Measurements from ENCODE around the gene CD58. TPM values are rescaled to one million over a fixed set of nuclear protein-coding genes. Genes with fewer than 3 reads are reported as not detected.
A peak's percentile ranks its signal among the peaks of the same experiment; 100 is the strongest.

Gene CD58
- total and polyA plus RNA-seq, 3 experiments from 2014 or later: 29.9 to 49.1 (median 30.7) TPM

DNA sequence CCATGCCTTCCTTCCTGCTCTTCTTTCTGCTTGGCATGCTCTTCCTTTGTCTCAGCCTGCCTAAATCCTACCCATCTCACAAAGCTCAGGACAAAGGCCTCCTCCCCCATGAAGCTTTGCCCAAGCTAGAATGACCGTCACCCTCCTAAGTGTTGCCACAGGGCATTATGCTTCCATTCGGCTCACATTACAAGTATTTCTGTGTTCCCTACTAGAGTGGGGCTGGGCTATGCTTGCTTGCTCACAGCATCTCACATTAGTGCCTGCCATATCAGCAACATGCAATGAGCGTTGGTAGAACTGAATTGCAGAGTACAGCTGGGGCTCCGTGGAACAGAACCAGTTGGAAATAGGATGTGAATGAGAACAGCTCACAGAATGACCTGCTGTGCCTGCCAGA lies 82.8 kb downstream of the CD58 start:
- DNase-seq: no peak
- no peaks in the 10 kb centered on the region for H3K36me3 ChIP-seq (ENCODE audit: insufficient read depth, low read length)
- CTCF ChIA-PET: interaction anchor here (1.6 to 12.0 kb wide), 3 partner anchors 13 to 347 kb away, joined by 3 to 202 read pairs (median 117); no protein-coding TSS in a partner anchor
- peaks cover 0 to 7% (median 4%) of the 10 kb centered on the region in 3 donors for H3K4me1 Mint-ChIP-seq
- H3K9me3 ChIP-seq (ENCODE audit: low read length): no peaks in the 10 kb centered on the region
- H3K27ac Mint-ChIP-seq: peak overlapping the region in 1 of 8 donors; percentile 38
- POLR2A ChIA-PET: interaction anchor here (1.0 kb wide), 1 partner anchor 349 kb away, joined by 3 read pairs; no protein-coding TSS in a partner anchor
- no peak overlapping the region for H3K27ac ChIP-seq (ENCODE audit: low read depth, low read length)
- H3K27me3 Mint-ChIP-seq: peaks cover 0 to 1% of the 10 kb centered on the region in 2 donors
- H3K27me3 ChIP-seq (ENCODE audit: insufficient read depth, low read length, poor library complexity, severe bottlenecking): no peaks in the 10 kb centered on the region
- H3K36me3 Mint-ChIP-seq: no peaks in the 10 kb centered on the region
- no peak overlapping the region for H3K4me3 Mint-ChIP-seq
- H3K9me3 Mint-ChIP-seq: no peaks in the 10 kb centered on the region
- no peaks in the 10 kb centered on the region for H3K4me1 ChIP-seq (ENCODE audit: insufficient read depth, low read length)
- H3K4me3 ChIP-seq (ENCODE audit: low read length): no peak overlapping the region

DNA sequence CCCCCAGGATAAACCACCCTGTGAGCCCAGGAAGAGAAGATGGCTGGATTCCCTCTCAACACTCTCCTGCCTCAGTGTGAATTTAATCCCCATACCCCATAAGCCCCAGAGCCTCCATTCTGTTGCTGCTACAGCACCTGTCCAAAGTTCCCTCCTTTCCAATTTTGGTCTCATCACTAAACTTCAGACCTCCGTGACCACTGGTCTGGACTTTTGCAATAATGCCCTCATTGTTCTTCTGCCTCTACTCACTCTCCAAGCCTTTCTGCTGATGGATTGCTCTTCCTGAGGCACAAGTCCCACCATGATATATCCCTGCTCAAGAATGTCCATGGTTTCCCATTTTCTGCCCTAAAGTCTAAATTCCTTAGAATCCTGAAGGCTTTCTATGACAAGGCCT lies 83.2 kb downstream of the CD58 start:
- Histone ChIP-seq H3K4me3 (ENCODE audit: low read length) (no peak overlapping the region), H3K27me3 (ENCODE audit: insufficient read depth, low read length, poor library complexity, severe bottlenecking) (no peaks in the 10 kb centered on the region), H3K27ac (ENCODE audit: low read depth, low read length) (no peak overlapping the region), H3K4me1 (ENCODE audit: insufficient read depth, low read length) (no peaks in the 10 kb centered on the region), H3K36me3 (ENCODE audit: insufficient read depth, low read length) (no peaks in the 10 kb centered on the region), H3K9me3 (ENCODE audit: low read length) (no peaks in the 10 kb centered on the region)
- no peaks in the 10 kb centered on the region for H3K9me3 Mint-ChIP-seq
- peak overlapping the region in 3 of 8 donors; percentile 45 to 60 (median 58) for H3K27ac Mint-ChIP-seq
- H3K4me3 Mint-ChIP-seq: no peak overlapping the region
- no peaks in the 10 kb centered on the region for H3K36me3 Mint-ChIP-seq
- H3K27me3 Mint-ChIP-seq: peaks cover 0 to 1% of the 10 kb centered on the region in 2 donors
- ChIA-PET POLR2A (interaction anchor here (1.0 kb wide), 1 partner anchor 349 kb away, joined by 3 read pairs; no protein-coding TSS in a partner anchor), CTCF (interaction anchor here (0.9 to 12.0 kb wide), 5 partner anchors 13 to 347 kb away, joined by 3 to 202 read pairs (median 56); no protein-coding TSS in a partner anchor)
- no peak for DNase-seq
- peaks cover 0 to 7% (median 4%) of the 10 kb centered on the region in 3 donors for H3K4me1 Mint-ChIP-seq

DNA sequence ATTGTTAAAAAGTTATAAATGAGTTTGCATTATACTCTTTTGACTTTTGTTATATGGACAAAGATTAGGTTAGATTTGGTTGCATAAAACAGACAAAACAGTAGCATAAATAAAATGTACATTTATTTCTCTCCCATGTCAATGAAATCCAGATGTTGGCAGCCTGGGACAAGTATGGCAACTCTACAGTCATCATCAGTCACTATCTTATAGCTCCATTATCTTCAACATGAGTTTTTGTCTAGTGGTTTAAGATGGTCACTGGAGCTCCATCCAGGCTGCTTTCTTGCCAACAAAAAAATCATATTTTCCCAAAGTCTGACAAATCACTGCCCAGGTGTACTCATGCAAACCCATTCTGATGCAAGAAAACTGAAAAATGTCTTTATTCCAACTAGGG lies 83.8 kb downstream of the CD58 start:
- H3K4me1 ChIP-seq (ENCODE audit: insufficient read depth, low read length): no peaks in the 10 kb centered on the region
- Mint-ChIP-seq H3K36me3 (no peaks in the 10 kb centered on the region), H3K4me1 (peaks cover 0 to 3% (median 3%) of the 10 kb centered on the region in 3 donors), H3K9me3 (no peaks in the 10 kb centered on the region), H3K27ac (no peak overlapping the region), H3K27me3 (peaks cover 0 to 1% of the 10 kb centered on the region in 2 donors), H3K4me3 (no peak overlapping the region)
- H3K27ac ChIP-seq (ENCODE audit: low read depth, low read length): no peak overlapping the region
- H3K9me3 ChIP-seq (ENCODE audit: low read length): no peaks in the 10 kb centered on the region
- H3K4me3 ChIP-seq (ENCODE audit: low read length): no peak overlapping the region
- ChIA-PET POLR2A (no interaction called here), CTCF (interaction anchor here (0.9 to 12.0 kb wide), 5 partner anchors 14 to 346 kb away, joined by 3 to 202 read pairs (median 56); no protein-coding TSS in a partner anchor)
- H3K27me3 ChIP-seq (ENCODE audit: insufficient read depth, low read length, poor library complexity, severe bottlenecking): no peaks in the 10 kb centered on the region
- H3K36me3 ChIP-seq (ENCODE audit: insufficient read depth, low read length): no peaks in the 10 kb centered on the region
- DNase-seq: no peak

DNA sequence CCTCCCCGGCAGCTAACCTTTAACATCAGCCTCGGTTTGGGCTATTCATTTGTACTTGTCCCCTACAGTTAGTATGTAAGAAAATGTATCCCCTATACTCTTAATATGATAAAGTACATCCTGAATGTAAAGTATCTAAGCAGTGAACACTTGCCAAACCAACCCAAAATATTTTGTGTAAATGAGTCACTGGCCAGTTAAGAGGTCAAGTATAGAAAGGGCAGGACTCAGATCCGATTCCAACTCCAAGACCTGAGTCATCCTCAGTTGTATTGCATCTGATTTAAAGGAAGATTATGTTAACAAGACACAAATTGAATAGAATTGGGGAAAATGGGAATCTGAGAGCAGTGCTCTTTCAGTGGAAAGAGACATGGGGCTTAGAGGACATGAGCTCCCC lies 84.4 kb downstream of the CD58 start:
- Mint-ChIP-seq H3K4me1 (no peaks in the 10 kb centered on the region), H3K36me3 (no peaks in the 10 kb centered on the region), H3K4me3 (no peak overlapping the region), H3K27ac (no peak overlapping the region), H3K27me3 (peaks cover 0 to 1% of the 10 kb centered on the region in 2 donors), H3K9me3 (no peaks in the 10 kb centered on the region)
- no peaks in the 10 kb centered on the region for H3K4me1 ChIP-seq (ENCODE audit: insufficient read depth, low read length)
- H3K27ac ChIP-seq (ENCODE audit: low read depth, low read length): no peak overlapping the region
- H3K4me3 ChIP-seq (ENCODE audit: low read length): no peak overlapping the region
- no peaks in the 10 kb centered on the region for H3K36me3 ChIP-seq (ENCODE audit: insufficient read depth, low read length)
- ChIA-PET CTCF (interaction anchor here (0.9 to 12.0 kb wide), 21 partner anchors 8 to 346 kb away, joined by 3 to 202 read pairs (median 12); no protein-coding TSS in a partner anchor), POLR2A (no interaction called here)
- H3K27me3 ChIP-seq (ENCODE audit: insufficient read depth, low read length, poor library complexity, severe bottlenecking): no peaks in the 10 kb centered on the region
- H3K9me3 ChIP-seq (ENCODE audit: low read length): no peaks in the 10 kb centered on the region
- no peak for DNase-seq

DNA sequence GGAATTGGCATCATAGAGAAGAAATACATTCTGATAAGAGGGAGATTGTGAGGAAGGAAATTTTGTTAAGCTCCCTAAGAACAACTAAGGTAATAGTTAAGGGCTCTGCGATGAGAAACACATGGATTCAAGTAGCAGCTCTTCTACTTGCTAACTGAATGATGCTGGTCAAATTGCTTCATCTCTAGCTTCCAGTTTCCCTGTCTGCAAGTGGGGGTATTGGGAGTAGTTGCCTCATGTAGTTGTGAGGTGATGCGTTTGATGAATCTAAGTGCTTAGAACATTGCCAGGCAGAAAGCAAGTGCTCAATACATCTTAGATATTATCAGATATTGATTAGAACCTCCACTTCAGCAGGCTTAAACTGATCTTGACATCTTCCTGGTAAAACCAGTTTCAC lies 84.8 kb downstream of the CD58 start:
- no peaks in the 10 kb centered on the region for H3K27me3 ChIP-seq (ENCODE audit: insufficient read depth, low read length, poor library complexity, severe bottlenecking)
- CTCF ChIA-PET: interaction anchor here (0.7 to 12.0 kb wide), 41 partner anchors 8 to 352 kb away, joined by 3 to 202 read pairs (median 6); no protein-coding TSS in a partner anchor
- H3K27me3 Mint-ChIP-seq: peaks cover 0 to 1% of the 10 kb centered on the region in 2 donors
- H3K4me1 Mint-ChIP-seq: no peaks in the 10 kb centered on the region
- H3K36me3 ChIP-seq (ENCODE audit: insufficient read depth, low read length): no peaks in the 10 kb centered on the region
- no peak overlapping the region for H3K4me3 ChIP-seq (ENCODE audit: low read length)
- H3K4me1 ChIP-seq (ENCODE audit: insufficient read depth, low read length): no peaks in the 10 kb centered on the region
- POLR2A ChIA-PET: interaction anchor here (1.4 kb wide), 1 partner anchor 347 kb away, joined by 3 read pairs; no protein-coding TSS in a partner anchor
- no peaks in the 10 kb centered on the region for H3K9me3 ChIP-seq (ENCODE audit: low read length)
- H3K4me3 Mint-ChIP-seq: no peak overlapping the region
- no peak for DNase-seq
- no peak overlapping the region for H3K27ac ChIP-seq (ENCODE audit: low read depth, low read length)
- no peak overlapping the region for H3K27ac Mint-ChIP-seq
- no peaks in the 10 kb centered on the region for H3K9me3 Mint-ChIP-seq
- no peaks in the 10 kb centered on the region for H3K36me3 Mint-ChIP-seq

DNA sequence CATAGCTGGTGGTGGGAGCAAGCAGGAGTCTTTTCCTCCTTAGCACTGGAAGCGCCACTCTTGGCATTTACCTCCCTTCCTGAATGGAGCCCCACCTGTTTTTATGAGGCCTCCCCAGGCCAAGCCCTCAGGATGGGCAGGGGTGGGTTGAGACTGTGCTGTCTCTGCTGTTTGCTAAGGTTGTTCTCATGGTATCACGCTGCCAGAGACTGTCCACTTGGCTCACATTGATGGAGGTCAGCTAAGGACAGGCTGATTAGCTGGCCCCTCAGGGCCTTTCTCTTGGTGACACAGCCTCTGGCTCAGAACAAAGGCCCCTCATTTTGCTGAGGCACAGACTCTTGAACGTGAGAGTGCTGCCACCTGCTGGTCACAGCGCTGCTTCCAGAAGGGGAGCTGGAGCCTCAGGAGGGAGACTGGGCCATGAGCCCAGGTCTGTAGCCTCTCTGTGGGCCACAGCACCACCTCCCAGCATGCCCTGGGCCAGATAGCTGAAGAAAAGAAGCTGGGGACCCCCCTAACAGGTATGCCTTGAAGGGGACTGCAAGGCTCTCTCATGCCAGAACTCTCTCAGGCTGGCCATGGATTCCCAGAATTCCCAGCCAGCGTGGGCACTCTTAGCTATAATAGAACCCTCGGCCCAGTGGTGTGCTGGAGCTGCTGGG lies 85.6 kb downstream of the CD58 start:
- Mint-ChIP-seq H3K9me3 (no peaks in the 10 kb centered on the region), H3K36me3 (no peaks in the 10 kb centered on the region), H3K27ac (no peak overlapping the region), H3K4me3 (no peak overlapping the region), H3K27me3 (peaks cover 0 to 1% of the 10 kb centered on the region in 2 donors), H3K4me1 (peaks cover 0 to 3% (median 0%) of the 10 kb centered on the region in 3 donors)
- CTCF ChIA-PET: interaction anchor here (0.7 to 12.0 kb wide), 61 partner anchors 9 to 607 kb away, joined by 3 to 202 read pairs (median 5); no protein-coding TSS in a partner anchor
- no peak overlapping the region for H3K27ac ChIP-seq (ENCODE audit: low read depth, low read length)
- H3K4me3 ChIP-seq (ENCODE audit: low read length): no peak overlapping the region
- POLR2A ChIA-PET: interaction anchor here (0.6 to 1.4 kb wide), 2 partner anchors 323 to 347 kb away, joined by 3 to 6 read pairs; no protein-coding TSS in a partner anchor
- H3K27me3 ChIP-seq (ENCODE audit: insufficient read depth, low read length, poor library complexity, severe bottlenecking): no peaks in the 10 kb centered on the region
- H3K36me3 ChIP-seq (ENCODE audit: insufficient read depth, low read length): no peaks in the 10 kb centered on the region
- DNase-seq: peak; percentile 68 to 87 (median 77)
- H3K9me3 ChIP-seq (ENCODE audit: low read length): no peaks in the 10 kb centered on the region
- H3K4me1 ChIP-seq (ENCODE audit: insufficient read depth, low read length): no peaks in the 10 kb centered on the region

DNA sequence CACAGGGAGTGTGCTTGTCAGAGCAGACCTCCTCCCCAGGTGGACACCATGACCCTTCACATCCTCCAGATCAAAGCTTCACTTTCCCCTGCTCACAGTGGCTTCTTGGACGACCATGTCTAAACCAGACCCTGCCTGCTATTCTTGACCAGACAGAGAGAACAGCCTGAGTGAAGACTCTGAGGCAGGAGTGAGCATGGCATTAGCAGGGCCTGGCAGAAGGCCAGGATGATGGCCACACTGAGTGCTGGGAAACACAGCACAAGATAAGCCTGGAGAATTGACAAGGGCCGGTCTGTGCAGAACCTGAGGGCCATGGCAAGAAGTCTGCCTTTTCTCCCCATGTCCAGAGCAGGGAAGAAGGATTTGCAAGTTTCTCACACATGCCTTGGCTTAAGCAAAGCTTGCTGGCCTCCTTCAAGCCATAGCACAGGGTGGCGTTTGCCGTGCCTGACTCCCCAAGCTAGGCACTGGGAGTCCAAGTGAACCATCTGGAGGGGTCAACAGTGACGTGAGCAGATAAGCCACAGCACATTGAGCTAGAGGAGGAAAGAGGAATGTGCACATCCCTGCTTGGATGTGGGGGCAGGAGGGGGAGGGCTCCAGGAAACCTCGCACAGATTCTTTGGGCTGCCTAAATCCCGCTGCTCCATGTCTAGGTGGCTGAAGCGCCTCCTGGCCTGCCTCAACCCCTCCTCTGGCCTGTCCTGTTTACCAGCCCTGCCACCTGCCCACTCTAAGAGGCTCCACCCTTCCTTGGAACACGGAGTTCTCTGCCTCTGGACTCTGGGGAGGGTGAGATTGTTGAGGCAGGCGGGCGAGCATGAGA lies 87.1 kb downstream of the CD58 start:
- POLR2A ChIA-PET: no interaction called here
- CTCF ChIA-PET: interaction anchor here (1.2 to 12.0 kb wide), 17 partner anchors 9 to 357 kb away, joined by 3 to 202 read pairs (median 8); no protein-coding TSS in a partner anchor

More for the DNA sequence above, 87.1 kb downstream of the CD58 start:
- Mint-ChIP-seq H3K36me3 (no peaks in the 10 kb centered on the region), H3K4me1 (peaks cover 6 to 14% (median 7%) of the 10 kb centered on the region in 3 donors), H3K27ac (peak overlapping the region in 1 of 8 donors; percentile 32), H3K27me3 (peaks cover 0 to 1% of the 10 kb centered on the region in 2 donors), H3K9me3 (no peaks in the 10 kb centered on the region), H3K4me3 (no peak overlapping the region)
- Histone ChIP-seq H3K36me3 (ENCODE audit: insufficient read depth, low read length) (no peaks in the 10 kb centered on the region), H3K27me3 (ENCODE audit: insufficient read depth, low read length, poor library complexity, severe bottlenecking) (no peaks in the 10 kb centered on the region), H3K4me1 (ENCODE audit: insufficient read depth, low read length) (no peaks in the 10 kb centered on the region), H3K9me3 (ENCODE audit: low read length) (no peaks in the 10 kb centered on the region), H3K27ac (ENCODE audit: low read depth, low read length) (no peak overlapping the region), H3K4me3 (ENCODE audit: low read length) (no peak overlapping the region)
- DNase-seq: no peak

Measured in CD8-positive, alpha-beta memory T cell (primary cell).